NOMO-1 treated with dmso at 0.1 percent for 144 hours (cell line): ENCODE results near the gene HOXD12.

Experiments used
- DNase-seq: peaks from one replicate; lab custom pipeline; 2025; ENCODE audit not compliant: unreplicated experiment; lab: John Stamatoyannopoulos, UW

The HOXD12 gene

DNA sequence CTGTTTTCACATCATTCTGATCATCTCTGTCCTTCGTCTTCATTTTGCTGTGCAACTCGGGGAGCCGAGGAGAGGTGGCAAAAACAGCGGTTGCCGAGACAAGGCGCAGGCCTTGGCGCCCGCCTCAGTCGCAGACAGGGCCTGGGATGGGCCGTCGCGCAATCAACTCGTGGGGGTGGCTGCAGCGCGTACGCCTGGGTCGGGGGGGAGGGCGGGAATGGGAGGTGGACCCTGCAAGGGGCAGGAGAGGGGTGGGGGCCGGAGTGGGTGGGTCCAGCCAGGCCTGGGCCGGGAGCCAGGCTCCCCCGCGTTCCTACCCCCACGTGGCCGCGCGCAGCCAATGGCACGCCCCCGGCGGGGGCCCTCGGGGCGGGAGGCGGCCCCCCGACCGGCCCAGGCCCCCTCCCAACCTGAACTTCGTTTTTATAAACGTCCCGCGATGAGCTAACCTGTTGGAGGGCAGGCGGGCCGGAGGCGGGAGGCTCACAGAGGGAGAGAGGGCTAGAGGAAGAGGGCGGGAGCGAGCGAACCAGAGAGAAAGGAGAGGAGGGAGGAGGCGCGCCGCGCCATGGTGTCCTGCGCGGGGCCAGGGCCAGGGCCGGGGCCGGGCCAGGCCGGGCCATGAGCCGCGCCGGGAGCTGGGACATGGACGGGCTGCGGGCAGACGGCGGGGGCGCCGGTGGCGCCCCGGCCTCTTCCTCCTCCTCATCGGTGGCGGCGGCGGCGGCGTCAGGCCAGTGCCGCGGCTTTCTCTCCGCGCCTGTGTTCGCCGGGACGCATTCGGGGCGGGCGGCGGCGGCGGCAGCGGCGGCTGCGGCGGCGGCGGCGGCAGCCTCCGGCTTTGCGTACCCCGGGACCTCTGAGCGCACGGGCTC, 7.1 kb upstream of the HOXD12 start, which contains the start of gene HOXD13:
Gene HOXD13 (plus strand): TSS at position 452 of the 875 bp plus-strand sequence. CDS start 170 bp downstream, at position 622.
- DNase-seq, result no peak

GRCh38 chr2:176093145-176093897, 6.3 kb upstream of the HOXD12 start:
- DNase-seq, result no peak

DNA sequence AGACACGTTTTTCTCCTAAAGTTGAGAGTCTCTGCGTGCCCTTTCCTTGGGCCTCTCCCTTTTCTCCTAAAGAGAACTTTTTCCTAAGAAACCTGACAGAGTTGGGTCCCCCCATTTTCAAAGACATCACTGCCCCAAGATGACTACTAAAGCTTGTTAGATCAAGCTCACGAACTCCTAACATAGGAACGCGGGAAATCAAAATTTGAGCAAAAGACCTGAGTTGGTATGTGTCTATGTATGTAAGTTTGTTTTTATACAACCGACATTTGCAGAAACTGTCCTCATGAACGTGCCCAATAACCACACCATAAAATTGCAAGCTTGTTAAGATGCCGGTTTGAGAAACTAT, 5.7 kb upstream of the HOXD12 start:
- DNase-seq, result no peak

DNA sequence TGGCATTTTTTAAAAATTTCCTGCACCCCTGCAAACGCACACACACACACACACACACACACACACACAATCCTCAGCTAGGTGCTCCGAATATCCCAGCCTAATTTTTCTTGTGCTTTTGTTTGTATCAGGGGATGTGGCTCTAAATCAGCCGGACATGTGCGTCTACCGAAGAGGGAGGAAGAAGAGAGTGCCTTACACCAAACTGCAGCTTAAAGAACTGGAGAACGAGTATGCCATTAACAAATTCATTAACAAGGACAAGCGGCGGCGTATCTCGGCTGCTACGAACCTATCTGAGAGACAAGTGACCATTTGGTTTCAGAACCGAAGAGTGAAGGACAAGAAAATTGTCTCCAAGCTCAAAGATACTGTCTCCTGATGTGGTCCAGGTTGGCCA, 5.2 kb upstream of the HOXD12 start:
- no peak for DNase-seq

DNA sequence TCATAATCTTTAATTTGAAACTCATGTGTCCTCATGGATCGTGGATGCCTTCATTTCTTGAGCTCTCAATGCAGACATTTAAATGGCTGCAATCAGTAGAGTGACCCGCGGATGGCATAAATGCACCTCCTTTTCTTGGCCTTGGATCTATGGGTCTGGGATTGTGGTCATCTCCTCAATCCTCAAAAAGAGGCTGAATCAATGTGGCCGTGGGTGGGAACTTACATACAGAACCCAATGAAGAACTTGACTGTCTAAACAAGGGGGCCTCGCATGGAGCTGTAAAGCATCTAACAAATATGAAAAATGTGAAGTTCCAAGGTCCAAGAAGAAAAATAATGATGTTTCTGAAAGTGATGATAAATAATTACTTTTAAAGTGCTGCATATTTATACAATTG, 4.2 kb upstream of the HOXD12 start:
- DNase-seq, result no peak

GRCh38 chr2:176096243-176096985, 3.2 kb upstream of the HOXD12 start:
- DNase-seq, result no peak

DNA sequence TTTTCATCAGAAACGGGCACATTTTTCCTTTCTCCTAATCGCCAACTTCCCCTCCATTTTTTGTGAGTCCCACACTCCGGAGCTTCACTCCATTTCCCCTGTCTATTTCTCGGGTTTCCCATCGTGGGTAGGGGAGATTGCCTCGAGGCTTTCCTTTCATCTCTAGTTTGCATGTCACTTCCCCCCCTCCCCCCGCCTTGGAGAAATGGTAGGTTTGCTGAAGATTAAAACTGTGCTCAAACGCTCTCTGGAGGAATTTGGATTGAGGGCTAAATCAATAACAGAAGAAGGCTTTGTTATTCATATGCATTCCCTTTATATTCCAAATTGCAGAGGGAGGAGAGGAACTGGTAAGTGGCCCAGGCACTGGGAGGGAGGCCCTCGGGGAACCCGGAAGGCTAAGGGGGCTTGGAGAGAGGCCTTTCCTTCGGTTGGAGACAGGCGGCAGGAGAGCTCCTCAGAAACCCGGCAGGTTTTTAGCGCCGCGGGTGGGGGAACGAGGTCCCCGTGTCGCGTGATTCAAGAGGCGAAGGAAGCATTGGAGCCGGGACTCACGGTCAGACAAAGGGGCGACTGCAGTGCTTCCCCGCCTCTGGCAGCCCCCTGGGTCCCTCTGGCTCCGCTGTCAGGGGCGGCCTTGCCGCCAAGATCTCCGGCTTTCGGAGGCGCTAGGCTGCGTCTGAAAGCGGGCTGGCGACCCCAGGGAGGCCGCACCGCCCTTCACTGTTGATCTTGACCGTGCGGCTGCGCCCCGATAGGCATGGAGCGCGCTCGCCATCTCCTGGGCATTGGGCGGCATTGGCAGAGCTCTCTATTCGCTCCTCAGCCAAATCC, 2.4 kb upstream of the HOXD12 start:
- DNase-seq, result peak; percentile 51

DNA sequence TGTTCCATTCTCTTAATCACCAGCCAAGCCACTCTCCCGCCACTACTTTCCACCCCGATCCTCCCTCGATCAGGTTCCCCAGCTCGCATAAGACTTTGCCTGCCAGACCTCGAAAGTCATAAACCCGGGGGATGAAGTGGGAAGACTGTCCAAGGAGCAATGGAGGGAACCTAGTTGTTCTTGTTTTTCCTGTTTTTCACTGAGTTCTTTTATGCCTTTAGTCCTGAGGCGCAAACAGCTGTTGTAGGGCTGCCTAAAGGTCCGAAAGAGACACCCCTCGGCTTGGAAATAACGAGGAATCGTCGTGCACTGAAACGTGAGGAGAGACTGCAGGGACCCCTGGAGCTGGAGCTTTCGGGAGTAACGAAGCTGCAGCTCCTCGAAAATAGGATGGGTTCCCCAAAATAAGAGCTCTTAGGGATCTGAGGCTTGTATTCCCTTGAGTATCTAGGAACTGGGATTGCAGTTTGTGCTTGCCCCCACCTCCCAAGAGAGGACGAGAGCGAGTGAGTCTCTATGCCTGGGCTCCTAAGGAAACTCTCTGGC, 1.7 kb upstream of the HOXD12 start:
- DNase-seq, result no peak

DNA sequence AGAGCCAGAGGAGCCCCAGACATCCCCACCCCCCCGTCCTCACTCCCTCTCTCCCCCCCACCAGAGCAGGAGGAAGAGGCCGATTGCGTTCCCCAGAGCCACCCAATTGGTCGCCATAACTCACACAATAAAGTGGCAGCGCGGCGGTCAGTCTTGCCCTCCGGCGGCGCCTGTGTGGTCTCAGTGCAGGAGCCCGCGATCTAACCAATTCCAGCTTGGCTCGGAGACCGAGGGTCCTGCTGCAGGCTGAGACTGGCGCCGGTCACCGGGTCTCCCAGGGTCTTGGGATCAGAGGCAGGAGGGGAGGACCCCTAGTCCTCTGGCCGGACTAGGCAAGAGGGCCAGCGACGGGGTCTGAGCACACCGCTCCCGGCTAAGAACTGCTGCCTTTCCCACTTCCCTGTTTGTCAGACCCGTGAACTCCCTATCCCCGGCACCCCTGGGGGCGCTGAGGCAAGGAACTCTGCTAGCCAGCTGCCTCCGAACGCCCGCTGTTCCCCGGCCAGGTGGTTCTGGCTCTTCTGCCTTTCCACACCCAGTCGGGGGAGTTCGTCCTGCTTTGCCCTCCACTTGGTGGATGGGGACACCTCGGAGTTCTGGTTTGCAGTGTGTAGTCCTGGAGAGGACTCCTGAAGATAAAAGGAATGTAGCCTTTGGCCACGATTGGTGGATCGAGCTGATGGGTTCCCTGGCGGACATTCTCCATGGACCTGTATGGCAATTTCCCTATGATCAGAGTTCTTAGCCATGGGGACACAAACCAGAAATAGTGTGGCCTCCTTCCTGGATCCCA, 1.0 kb upstream of the HOXD12 start:
- no peak for DNase-seq

- no peak for DNase-seq
These were observed 352 bp upstream of the HOXD12 start for GRCh38 chr2:176099159-176099727.

GRCh38 chr2:176100547-176101140, 1.0 kb downstream of the HOXD12 start:
- no peak for DNase-seq

- DNase-seq, result no peak
These were observed 1.7 kb downstream of the HOXD12 start for GRCh38 chr2:176101216-176101830.

DNA sequence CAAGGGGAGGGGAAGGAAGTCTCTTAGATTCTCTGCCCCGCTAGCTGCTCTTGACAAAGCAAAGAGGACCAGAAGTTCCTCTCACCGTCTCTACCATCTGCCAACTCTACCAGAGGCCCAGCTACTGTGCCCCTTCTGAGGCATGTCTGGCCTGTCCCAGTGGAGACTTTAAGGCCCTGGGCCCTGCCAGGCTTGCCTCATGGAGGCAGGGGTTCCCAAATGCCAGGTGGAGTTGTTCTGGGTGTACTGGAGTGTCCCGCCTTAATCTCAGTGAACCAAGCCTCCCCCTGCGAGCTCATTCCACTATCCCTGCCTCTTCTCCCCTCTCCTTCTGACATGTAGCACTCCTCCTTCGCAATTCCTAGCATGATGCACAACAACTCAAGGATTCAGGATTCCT, 2.2 kb downstream of the HOXD12 start:
- DNase-seq, result no peak

- no peak for DNase-seq
These were observed 2.8 kb downstream of the HOXD12 start for GRCh38 chr2:176102309-176102866.

GRCh38 chr2:176103194-176103593, 3.6 kb downstream of the HOXD12 start:
- no peak for DNase-seq

- DNase-seq, result no peak
These were observed 4.2 kb downstream of the HOXD12 start for GRCh38 chr2:176103742-176104315.

DNA sequence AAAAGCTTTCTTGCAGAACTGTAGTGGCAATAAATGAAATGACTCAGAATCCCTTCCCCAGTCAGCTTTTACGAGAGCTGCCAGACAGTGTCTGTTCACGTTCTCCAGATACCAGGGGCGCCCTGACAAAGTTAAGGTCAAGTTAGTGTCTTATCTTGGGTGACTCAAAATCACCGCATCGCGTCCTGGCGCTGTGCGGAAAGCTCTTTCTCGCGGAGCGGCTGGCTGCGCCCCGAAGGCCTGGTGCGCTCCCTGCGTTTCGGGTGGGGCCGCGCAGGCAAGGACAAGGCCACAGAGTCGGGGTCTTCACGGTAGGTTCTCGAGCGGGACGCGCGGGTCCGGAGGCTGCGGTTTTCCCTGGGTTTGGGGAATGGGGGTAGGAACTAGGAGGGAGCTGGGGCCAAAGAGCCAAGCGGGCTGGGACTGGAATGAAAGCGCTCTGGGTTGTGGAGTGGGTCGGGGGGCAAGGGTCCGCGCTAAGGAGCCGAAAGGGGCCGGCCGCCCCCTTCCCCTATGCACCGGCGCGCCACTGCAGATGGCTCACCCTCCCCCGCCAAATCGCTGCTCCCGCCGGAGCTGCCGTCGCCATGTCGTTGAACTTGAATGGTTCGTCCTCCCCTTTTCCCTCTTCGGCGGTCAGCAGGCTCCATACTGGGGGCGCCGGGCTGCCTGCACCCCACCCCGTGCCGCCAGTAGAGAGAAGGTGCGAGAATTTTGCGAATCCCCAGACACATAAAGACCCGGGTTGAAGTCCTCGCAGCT, 4.9 kb downstream of the HOXD12 start:
- no peak for DNase-seq
